H1 (cell line): ENCODE measurements around the gene CFLAR.

Experiments used
- BRCA1 ChIP-seq: IDR thresholded peaks from 2 replicates; pipeline ENCODE4 v1.6.1; 2012; ENCODE audit warnings: low read depth, low read length, improper control_type of control experiment
- EZH2 ChIP-seq: fragments of 200-600 bp; sonication (generic); IDR thresholded peaks from 2 replicates; pipeline ENCODE4 v1.7.1; 2012; ENCODE audit warnings: low read depth, mild to moderate bottlenecking, moderate library complexity, low read length, inconsistent platforms; ENCODE audit not compliant: severe bottlenecking
- FOSL1 ChIP-seq: IDR thresholded peaks from 2 replicates; pipeline ENCODE4 v1.6.1; 2011; ENCODE audit warnings: mild to moderate bottlenecking, low read depth, low read length, moderate library complexity; ENCODE audit not compliant: insufficient read depth
- JUND ChIP-seq: IDR thresholded peaks from 2 replicates; pipeline ENCODE4 v1.6.1; 2011; ENCODE audit warnings: mild to moderate bottlenecking, improper control_type of control experiment, low read length
- RNF2 ChIP-seq: fragments of 200-900, 300-1000 bp; sonication (generic); IDR thresholded peaks from 2 replicates; pipeline ENCODE4 v1.7.1; 2016; ENCODE audit warnings: borderline replicate concordance, low read depth, mild to moderate bottlenecking, antibody characterized with exemption, low read length; ENCODE audit not compliant: poor library complexity, severe bottlenecking; ENCODE audit errors: missing control alignments
- SIN3A ChIP-seq, 2 experiments: IDR thresholded peaks in 1 of 2; conservative IDR thresholded peaks in 1 of 2; 2 replicates each; pipeline ENCODE4 v1.6.1; 2011 to 2012; ENCODE audit warnings: low read length in 2 of 2, improper control_type of control experiment in 1 of 2, low read depth in 1 of 2, mild to moderate bottlenecking in 1 of 2
- SP2 ChIP-seq: IDR thresholded peaks from 2 replicates; pipeline ENCODE4 v1.6.1; 2012; ENCODE audit warnings: mild to moderate bottlenecking, low read length, inconsistent platforms
- SRF ChIP-seq: IDR thresholded peaks from 2 replicates; pipeline ENCODE4 v1.6.1; 2011; ENCODE audit warnings: mild to moderate bottlenecking, low read depth, low read length, moderate library complexity
- ZNF274 ChIP-seq: IDR thresholded peaks from 2 replicates; pipeline ENCODE4 v1.7.0; 2012; ENCODE audit warnings: low read length, borderline replicate concordance; ENCODE audit errors: extremely low read depth
- TF ChIP-seq, protein P1 (sequence below): IDR thresholded peaks from 2 replicates; pipeline ENCODE4 v1.6.1; 2011; ENCODE audit warnings: low read length, improper control_type of control experiment
- TF ChIP-seq, protein P2 (sequence below), 3 experiments: IDR thresholded peaks; 1 replicate in 2 of 3; 2 replicates in 1 of 3; pipeline versions ENCODE4 v1.5.1 to v1.6.1; 2011; ENCODE audit warnings: low read length in 3 of 3, mild to moderate bottlenecking in 3 of 3, inconsistent platforms in 2 of 3, low read depth in 1 of 3, moderate library complexity in 1 of 3; ENCODE audit not compliant: insufficient read depth in 1 of 3; ENCODE audit errors: control extremely low read depth in 1 of 3
- TF ChIP-seq, protein P3 (sequence below): IDR thresholded peaks from 2 replicates; pipeline ENCODE4 v1.6.1; 2012; ENCODE audit warnings: inconsistent platforms

DNA sequence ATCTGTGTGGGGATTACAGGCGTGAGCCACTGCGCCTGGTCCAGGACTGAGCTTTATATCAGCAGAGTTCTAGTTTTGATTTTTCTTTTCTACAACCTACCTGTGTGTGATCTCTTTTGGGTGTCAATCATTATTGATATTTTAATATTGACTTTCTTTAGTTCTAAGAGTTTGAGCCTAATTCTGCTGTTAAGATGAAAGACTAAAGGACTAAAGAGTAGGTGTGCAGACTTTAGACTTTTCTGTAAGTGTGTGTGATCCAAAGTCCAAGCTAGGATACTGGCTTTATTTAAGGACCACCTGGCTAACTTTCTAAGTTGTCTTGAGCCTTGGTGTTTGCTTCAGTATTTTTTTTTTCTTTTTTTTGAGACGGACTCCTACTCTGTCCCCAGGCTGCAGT is 79.4 kb downstream of the CFLAR start:
- TF ChIP-seq SIN3A (conservative IDR thresholded peaks at IDR 0.05 in 1 of 2, IDR thresholded peaks at IDR 0.05 in 1 of 2; ENCODE audit: low read depth in 1 of 2, low read length in 2 of 2) = no peak
- TF ChIP-seq RNF2 = no peak
- TF ChIP-seq FOSL1 = no peak
- no peak for TF ChIP-seq SP2
- TF ChIP-seq SRF = no peak
- no peak for TF ChIP-seq BRCA1
- TF ChIP-seq, protein P1, sequence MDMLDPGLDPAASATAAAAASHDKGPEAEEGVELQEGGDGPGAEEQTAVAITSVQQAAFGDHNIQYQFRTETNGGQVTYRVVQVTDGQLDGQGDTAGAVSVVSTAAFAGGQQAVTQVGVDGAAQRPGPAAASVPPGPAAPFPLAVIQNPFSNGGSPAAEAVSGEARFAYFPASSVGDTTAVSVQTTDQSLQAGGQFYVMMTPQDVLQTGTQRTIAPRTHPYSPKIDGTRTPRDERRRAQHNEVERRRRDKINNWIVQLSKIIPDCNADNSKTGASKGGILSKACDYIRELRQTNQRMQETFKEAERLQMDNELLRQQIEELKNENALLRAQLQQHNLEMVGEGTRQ = no peak
- TF ChIP-seq, protein P2, sequence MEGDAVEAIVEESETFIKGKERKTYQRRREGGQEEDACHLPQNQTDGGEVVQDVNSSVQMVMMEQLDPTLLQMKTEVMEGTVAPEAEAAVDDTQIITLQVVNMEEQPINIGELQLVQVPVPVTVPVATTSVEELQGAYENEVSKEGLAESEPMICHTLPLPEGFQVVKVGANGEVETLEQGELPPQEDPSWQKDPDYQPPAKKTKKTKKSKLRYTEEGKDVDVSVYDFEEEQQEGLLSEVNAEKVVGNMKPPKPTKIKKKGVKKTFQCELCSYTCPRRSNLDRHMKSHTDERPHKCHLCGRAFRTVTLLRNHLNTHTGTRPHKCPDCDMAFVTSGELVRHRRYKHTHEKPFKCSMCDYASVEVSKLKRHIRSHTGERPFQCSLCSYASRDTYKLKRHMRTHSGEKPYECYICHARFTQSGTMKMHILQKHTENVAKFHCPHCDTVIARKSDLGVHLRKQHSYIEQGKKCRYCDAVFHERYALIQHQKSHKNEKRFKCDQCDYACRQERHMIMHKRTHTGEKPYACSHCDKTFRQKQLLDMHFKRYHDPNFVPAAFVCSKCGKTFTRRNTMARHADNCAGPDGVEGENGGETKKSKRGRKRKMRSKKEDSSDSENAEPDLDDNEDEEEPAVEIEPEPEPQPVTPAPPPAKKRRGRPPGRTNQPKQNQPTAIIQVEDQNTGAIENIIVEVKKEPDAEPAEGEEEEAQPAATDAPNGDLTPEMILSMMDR (IDR thresholded peaks at IDR 0.05; ENCODE audit: control extremely low read depth in 1 of 3, insufficient read depth in 1 of 3, low read depth in 1 of 3, low read length in 3 of 3) = no peak
- TF ChIP-seq, protein P3, sequence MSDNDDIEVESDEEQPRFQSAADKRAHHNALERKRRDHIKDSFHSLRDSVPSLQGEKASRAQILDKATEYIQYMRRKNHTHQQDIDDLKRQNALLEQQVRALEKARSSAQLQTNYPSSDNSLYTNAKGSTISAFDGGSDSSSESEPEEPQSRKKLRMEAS = no peak
- TF ChIP-seq ZNF274 = no peak
- TF ChIP-seq EZH2 = no peak
- no peak for TF ChIP-seq JUND
